ENCODE measurements around the gene PCDHGB6. TPM values are rescaled to one million over a fixed set of nuclear protein-coding genes. Genes with fewer than 3 reads are reported as not detected.
"Not testable (repeated sequence)": the region's sequence is repeated elsewhere in the genome, so short reads cannot be mapped to it uniquely, and the experiment has no call there.

Gene PCDHGB6
- total RNA-seq, 1 donor from 2014 or later, result 23.1 TPM

GRCh38 chr5:141387557-141388311 is 20.1 kb upstream of the PCDHGB6 start, which contains the start of gene PCDHGB4:
TSS of gene PCDHGB4 (plus strand) at chr5:141387698. CDS start at chr5:141387885, 187 bp downstream.
- TF ChIP-seq CTCF (IDR thresholded peaks at IDR 0.05; ENCODE audit: unreplicated experiment), result peak; percentile 49
- not testable (repeated sequence) for H3K27me3 Mint-ChIP-seq; H3K4me1 Mint-ChIP-seq (ENCODE audit: low read depth); DNase-seq (ENCODE audit: low spot score, unreplicated experiment)
- peak within 1 kb of the TSS; percentile 77 for H3K27ac Mint-ChIP-seq
- peaks cover 34% of the 10 kb centered on the region for H3K36me3 Mint-ChIP-seq (ENCODE audit: insufficient read depth)
- H3K4me3 Mint-ChIP-seq (ENCODE audit: low read depth), result peak within 1 kb of the TSS; percentile 76
- peaks cover 58% of the 10 kb centered on the region for H3K9me3 Mint-ChIP-seq (ENCODE audit: low read depth)

- H3K9me3 Mint-ChIP-seq (ENCODE audit: low read depth), result peaks cover 58% of the 10 kb centered on the region
- H3K4me1 Mint-ChIP-seq (ENCODE audit: low read depth), result no peaks in the 10 kb centered on the region
Measured at GRCh38 chr5:141388661-141389060, 19.2 kb upstream of the PCDHGB6 start.

GRCh38 chr5:141389153-141390042 is 18.4 kb upstream of the PCDHGB6 start:
- Mint-ChIP-seq H3K9me3 (ENCODE audit: low read depth) (peaks cover 57% of the 10 kb centered on the region), H3K27me3 (no peaks in the 10 kb centered on the region), H3K4me3 (ENCODE audit: low read depth) (no peak overlapping the region), H3K27ac (no peak overlapping the region), H3K36me3 (ENCODE audit: insufficient read depth) (peaks cover 44% of the 10 kb centered on the region), H3K4me1 (ENCODE audit: low read depth) (no peaks in the 10 kb centered on the region)
- DNase-seq (ENCODE audit: low spot score, unreplicated experiment), result no peak
- TF ChIP-seq CTCF (IDR thresholded peaks at IDR 0.05; ENCODE audit: unreplicated experiment), result no peak

More at GRCh38 chr5:141388661-141389060, 19.2 kb upstream of the PCDHGB6 start:
- no peak for DNase-seq (ENCODE audit: low spot score, unreplicated experiment)
- H3K4me3 Mint-ChIP-seq (ENCODE audit: low read depth), result peak overlapping the region; percentile 11
- no peaks in the 10 kb centered on the region for H3K27me3 Mint-ChIP-seq
- no peak for TF ChIP-seq CTCF (IDR thresholded peaks at IDR 0.05; ENCODE audit: unreplicated experiment)
- peak overlapping the region; percentile 16 for H3K27ac Mint-ChIP-seq
- H3K36me3 Mint-ChIP-seq (ENCODE audit: insufficient read depth), result peaks cover 39% of the 10 kb centered on the region

GRCh38 chr5:141392429-141393198 is 15.2 kb upstream of the PCDHGB6 start, which contains the start of gene PCDHGA8:
TSS of gene PCDHGA8 (plus strand) at chr5:141392633. CDS start at chr5:141392814, 181 bp downstream.
- Mint-ChIP-seq H3K4me3 (ENCODE audit: low read depth) (no peak within 1 kb of the TSS), H3K27me3 (no peaks in the 10 kb centered on the region), H3K4me1 (ENCODE audit: low read depth) (no peaks in the 10 kb centered on the region), H3K9me3 (ENCODE audit: low read depth) (peaks cover 52% of the 10 kb centered on the region), H3K27ac (peak within 1 kb of the TSS; percentile 33), H3K36me3 (ENCODE audit: insufficient read depth) (peaks cover 51% of the 10 kb centered on the region)
- TF ChIP-seq CTCF (IDR thresholded peaks at IDR 0.05; ENCODE audit: unreplicated experiment), result no peak
- DNase-seq (ENCODE audit: low spot score, unreplicated experiment), result no peak

Measured in progenitor cell of endocrine pancreas (in vitro differentiated cells).